Gastrocnemius medialis (tissue), 4 donors: ENCODE results near the gene DDX28.
"Not testable (repeated sequence)": the region's sequence is repeated elsewhere in the genome, so short reads cannot be mapped to it uniquely, and the experiment has no call there.

Experiments used
- POLR2A ChIP-seq, 2 donors: fragments of 450-650 bp; IDR thresholded peaks; one replicate each; pipeline ENCODE4 v1.6.1; 2017; ENCODE audit warnings: antibody characterized with exemption in 2 of 2, mild to moderate bottlenecking in 2 of 2, moderate library complexity in 2 of 2
- TF ChIP-seq, protein P1 (sequence below), 5 experiments: fragments of 450-650 bp in 3 of 5; fragments of 200-600 bp in 2 of 5; sonication (generic) in 2 of 5; IDR thresholded peaks in 4 of 5; conservative IDR thresholded peaks in 1 of 5; 1 replicate in 4 of 5; 2 replicates in 1 of 5; pipeline ENCODE4 v1.5.1; 2016 to 2019; ENCODE audit warnings: antibody characterized with exemption in 5 of 5, mild to moderate bottlenecking in 3 of 5, moderate library complexity in 3 of 5

DNA sequence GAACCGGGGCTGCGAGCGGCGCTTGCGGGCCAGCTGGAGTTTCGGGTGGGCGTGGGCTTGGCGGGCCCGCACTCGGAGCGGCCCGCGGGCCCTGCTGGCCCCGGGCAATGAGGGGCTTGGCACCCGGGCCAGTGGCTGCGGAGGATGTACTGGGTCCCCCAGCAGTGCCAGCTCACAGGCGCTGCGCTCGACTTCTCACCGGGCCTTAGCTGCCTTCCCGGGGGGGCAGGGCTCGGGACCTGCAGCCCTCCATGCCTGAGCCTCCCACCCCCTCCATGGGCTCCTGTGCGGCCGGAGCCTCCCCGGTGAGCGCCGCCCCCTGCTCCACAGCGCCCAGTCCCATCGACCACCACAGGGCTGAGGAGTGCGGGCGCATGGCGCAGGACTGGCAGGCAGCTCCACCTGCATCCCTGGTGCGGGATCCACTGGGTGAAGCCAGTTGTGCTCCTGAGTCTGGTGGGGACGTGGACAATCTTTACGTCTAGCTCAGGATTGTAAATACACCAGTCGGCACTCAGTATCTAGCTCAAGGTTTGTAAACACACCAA, 24.7 kb downstream of the DDX28 start:
- not testable (repeated sequence) for TF ChIP-seq POLR2A (IDR thresholded peaks at IDR 0.05)
- TF ChIP-seq, protein P1, sequence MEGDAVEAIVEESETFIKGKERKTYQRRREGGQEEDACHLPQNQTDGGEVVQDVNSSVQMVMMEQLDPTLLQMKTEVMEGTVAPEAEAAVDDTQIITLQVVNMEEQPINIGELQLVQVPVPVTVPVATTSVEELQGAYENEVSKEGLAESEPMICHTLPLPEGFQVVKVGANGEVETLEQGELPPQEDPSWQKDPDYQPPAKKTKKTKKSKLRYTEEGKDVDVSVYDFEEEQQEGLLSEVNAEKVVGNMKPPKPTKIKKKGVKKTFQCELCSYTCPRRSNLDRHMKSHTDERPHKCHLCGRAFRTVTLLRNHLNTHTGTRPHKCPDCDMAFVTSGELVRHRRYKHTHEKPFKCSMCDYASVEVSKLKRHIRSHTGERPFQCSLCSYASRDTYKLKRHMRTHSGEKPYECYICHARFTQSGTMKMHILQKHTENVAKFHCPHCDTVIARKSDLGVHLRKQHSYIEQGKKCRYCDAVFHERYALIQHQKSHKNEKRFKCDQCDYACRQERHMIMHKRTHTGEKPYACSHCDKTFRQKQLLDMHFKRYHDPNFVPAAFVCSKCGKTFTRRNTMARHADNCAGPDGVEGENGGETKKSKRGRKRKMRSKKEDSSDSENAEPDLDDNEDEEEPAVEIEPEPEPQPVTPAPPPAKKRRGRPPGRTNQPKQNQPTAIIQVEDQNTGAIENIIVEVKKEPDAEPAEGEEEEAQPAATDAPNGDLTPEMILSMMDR (IDR thresholded peaks at IDR 0.05 in 4 of 5, conservative IDR thresholded peaks at IDR 0.05 in 1 of 5): not testable (repeated sequence)
